HepG2 (cell line): ENCODE measurements around the gene SLC25A15. TPM values are rescaled to one million over a fixed set of nuclear protein-coding genes. Genes with fewer than 3 reads are reported as not detected.
A peak's percentile ranks its signal among the peaks of the same experiment; 100 is the strongest.

Experiments used
- AHR ChIP-seq: IDR thresholded peaks from 2 replicates; pipeline ENCODE4 v1.6.1; 2018; ENCODE audit warnings: missing genetic modification reagents, missing compliant biosample characterization
- ATM ChIP-seq: fragments of 450-650 bp; IDR thresholded peaks from 2 replicates; pipeline ENCODE4 v1.7.1; 2017; ENCODE audit warnings: mild to moderate bottlenecking, borderline replicate concordance
- EP300 ChIP-seq, 3 experiments: sonication (generic) in 1 of 3; formaldehyde crosslinking in 1 of 3; IDR thresholded peaks; 2 replicates each; pipeline versions ENCODE4 v1.5.1 to v1.6.1; 2011 to 2020; ENCODE audit warnings: low read depth in 2 of 3, low read length in 2 of 3, borderline replicate concordance in 1 of 3, improper control_type of control experiment in 1 of 3, mild to moderate bottlenecking in 1 of 3, missing genetic modification reagents in 1 of 3, moderate library complexity in 1 of 3
- FOXM1 ChIP-seq: sonication (generic); formaldehyde crosslinking; IDR thresholded peaks from 2 replicates; pipeline ENCODE4 v1.5.0; 2020; ENCODE audit warnings: missing genetic modification reagents
- FOXP1 ChIP-seq, 2 experiments: fragments of 450-650 bp in 1 of 2; IDR thresholded peaks; 2 replicates each; pipeline ENCODE4 v1.6.1; 2017 to 2018; ENCODE audit warnings: antibody characterized with exemption in 1 of 2
- KLF16 ChIP-seq, 2 experiments: sonication (generic) in 1 of 2; formaldehyde crosslinking in 1 of 2; IDR thresholded peaks; 2 replicates each; pipeline versions ENCODE4 v1.6.1 to v1.8.0; 2016 to 2023; ENCODE audit warnings: missing genetic modification reagents in 2 of 2, missing compliant biosample characterization in 1 of 2
- RARG ChIP-seq: sonication (generic); formaldehyde crosslinking; IDR thresholded peaks from 2 replicates; pipeline ENCODE4 v1.4.0; 2020; ENCODE audit warnings: low read depth, mild to moderate bottlenecking, missing genetic modification reagents
- REL ChIP-seq: sonication (generic); formaldehyde crosslinking; conservative IDR thresholded peaks from 2 replicates; pipeline ENCODE4 v1.8.0; 2022; ENCODE audit warnings: mild to moderate bottlenecking, missing genetic modification reagents, moderate library complexity
- SIX1 ChIP-seq: sonication (generic); formaldehyde crosslinking; IDR thresholded peaks from 2 replicates; pipeline ENCODE4 v1.4.0; 2020; ENCODE audit warnings: missing genetic modification reagents, borderline replicate concordance
- THYN1 ChIP-seq: sonication (generic); formaldehyde crosslinking; IDR thresholded peaks from 2 replicates; pipeline ENCODE4 v1.8.1; 2023; ENCODE audit warnings: low read depth, mild to moderate bottlenecking, moderate library complexity, missing genetic modification reagents, borderline replicate concordance
- ZNF354B ChIP-seq: sonication (generic); formaldehyde crosslinking; IDR thresholded peaks from 2 replicates; pipeline ENCODE4 v1.8.0; 2022; ENCODE audit warnings: mild to moderate bottlenecking, missing genetic modification reagents
- ZNF530 ChIP-seq: sonication (generic); formaldehyde crosslinking; IDR thresholded peaks from 2 replicates; pipeline ENCODE4 v1.5.0; 2020; ENCODE audit warnings: low read depth, mild to moderate bottlenecking, missing genetic modification reagents
- ZNF776 ChIP-seq: sonication (generic); formaldehyde crosslinking; IDR thresholded peaks from 2 replicates; pipeline ENCODE4 v1.4.0; 2020; ENCODE audit warnings: mild to moderate bottlenecking, missing genetic modification reagents
- ZNF883 ChIP-seq: sonication (generic); formaldehyde crosslinking; IDR thresholded peaks from 2 replicates; pipeline ENCODE4 v1.5.1; 2020; ENCODE audit warnings: mild to moderate bottlenecking, missing genetic modification reagents; ENCODE audit errors: not compliant biosample characterization
- polyA plus RNA-seq, 8 experiments: library from polyadenylated mRNA; depleted of rRNA in 3 of 8; stranded (reverse) in 7 of 8; unstranded in 1 of 8; fragments of >200 nt; fragmentation: Illumina TruSeq in 4 of 8; extraction: Trizol in 4 of 8; gene quantifications; 2 replicates each; pipeline versions ENCODE4 v1.2.1 to v1.2.3, GENCODE V29; 2011 to 2016; ENCODE audit warnings: low read depth in 4 of 8, missing spikeins in 1 of 8, mixed read lengths in 1 of 8; ENCODE audit not compliant: insufficient read depth in 1 of 8
- total RNA-seq, 5 experiments: library from RNA; depleted of rRNA; stranded (reverse); fragments of >200 nt; fragmentation: Illumina TruSeq; extraction: Trizol; gene quantifications; 2 replicates each; pipeline ENCODE4 v1.2.3, GENCODE V29; 2016; ENCODE audit warnings: low read depth in 1 of 5
- TF ChIP-seq, protein P1 (sequence below): sonication (generic); formaldehyde crosslinking; IDR thresholded peaks from 2 replicates; pipeline ENCODE4 v1.9.0; 2021; ENCODE audit warnings: missing genetic modification reagents, borderline replicate concordance
- TF ChIP-seq, protein P2 (sequence below): sonication (generic); formaldehyde crosslinking; IDR thresholded peaks from 2 replicates; pipeline ENCODE4 v1.4.0; 2020; ENCODE audit warnings: missing genetic modification reagents
- TF ChIP-seq, protein P3 (sequence below): sonication (generic); formaldehyde crosslinking; IDR thresholded peaks from 2 replicates; pipeline ENCODE4 v1.9.0; 2021; ENCODE audit warnings: missing genetic modification reagents, mild to moderate bottlenecking, borderline replicate concordance
- TF ChIP-seq, protein P4 (sequence below): sonication (generic); formaldehyde crosslinking; IDR thresholded peaks from 2 replicates; pipeline ENCODE4 v1.4.0; 2020; ENCODE audit warnings: missing genetic modification reagents

The SLC25A15 gene
- total and polyA plus RNA-seq, 2 of the 13 experiments (the other 11 are each of a cell fraction or from before 2014, with no cell fraction given) = 17.3 to 39.1 TPM

DNA sequence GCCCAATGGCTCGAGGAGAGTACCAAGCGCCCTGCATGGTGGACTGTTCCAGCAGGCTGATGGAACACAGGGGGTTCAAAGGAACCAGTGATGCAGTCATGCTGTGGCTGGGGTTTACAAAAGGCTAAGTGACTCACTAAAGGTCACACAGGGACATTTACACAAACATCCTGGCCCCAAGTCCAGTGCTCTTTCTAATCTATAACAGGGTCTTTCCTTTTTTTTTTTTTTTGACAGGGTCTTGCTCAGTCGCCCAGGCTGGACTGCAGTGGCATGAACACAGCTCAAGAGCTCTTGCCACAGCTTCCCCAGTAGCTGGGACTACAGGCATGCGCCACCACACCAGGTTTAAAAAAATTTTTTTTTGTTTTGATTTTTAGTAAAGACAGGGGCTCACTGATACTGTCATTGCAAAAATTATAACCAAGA is 2.8 kb upstream of the SLC25A15 start (continued):
- TF ChIP-seq, protein P1, sequence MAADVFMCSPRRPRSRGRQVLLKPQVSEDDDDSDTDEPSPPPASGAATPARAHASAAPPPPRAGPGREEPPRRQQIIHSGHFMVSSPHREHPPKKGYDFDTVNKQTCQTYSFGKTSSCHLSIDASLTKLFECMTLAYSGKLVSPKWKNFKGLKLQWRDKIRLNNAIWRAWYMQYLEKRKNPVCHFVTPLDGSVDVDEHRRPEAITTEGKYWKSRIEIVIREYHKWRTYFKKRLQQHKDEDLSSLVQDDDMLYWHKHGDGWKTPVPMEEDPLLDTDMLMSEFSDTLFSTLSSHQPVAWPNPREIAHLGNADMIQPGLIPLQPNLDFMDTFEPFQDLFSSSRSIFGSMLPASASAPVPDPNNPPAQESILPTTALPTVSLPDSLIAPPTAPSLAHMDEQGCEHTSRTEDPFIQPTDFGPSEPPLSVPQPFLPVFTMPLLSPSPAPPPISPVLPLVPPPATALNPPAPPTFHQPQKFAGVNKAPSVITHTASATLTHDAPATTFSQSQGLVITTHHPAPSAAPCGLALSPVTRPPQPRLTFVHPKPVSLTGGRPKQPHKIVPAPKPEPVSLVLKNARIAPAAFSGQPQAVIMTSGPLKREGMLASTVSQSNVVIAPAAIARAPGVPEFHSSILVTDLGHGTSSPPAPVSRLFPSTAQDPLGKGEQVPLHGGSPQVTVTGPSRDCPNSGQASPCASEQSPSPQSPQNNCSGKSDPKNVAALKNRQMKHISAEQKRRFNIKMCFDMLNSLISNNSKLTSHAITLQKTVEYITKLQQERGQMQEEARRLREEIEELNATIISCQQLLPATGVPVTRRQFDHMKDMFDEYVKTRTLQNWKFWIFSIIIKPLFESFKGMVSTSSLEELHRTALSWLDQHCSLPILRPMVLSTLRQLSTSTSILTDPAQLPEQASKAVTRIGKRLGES (CRISPR knock-in tag) = no peak
- no peak for TF ChIP-seq ATM
- TF ChIP-seq EP300 (IDR thresholded peaks at IDR 0.05; ENCODE audit: low read depth in 2 of 2, low read length in 2 of 2) = peak in 1 of 2 experiments; percentile 83; a peak in 2 of 4 replicates
- peak; percentile 84 for TF ChIP-seq EP300 (CRISPR knock-in tag; IDR thresholded peaks at IDR 0.05; ENCODE audit: borderline replicate concordance)
- TF ChIP-seq SIX1 (CRISPR knock-in tag) = peak; percentile 17; the same call in 1 of the 2 replicates
- TF ChIP-seq FOXP1 (IDR thresholded peaks at IDR 0.05) = no peak
- peak; percentile 91 for TF ChIP-seq FOXP1 (CRISPR knock-in tag; IDR thresholded peaks at IDR 0.05)
- TF ChIP-seq RARG (CRISPR knock-in tag) = no peak
- no peak for TF ChIP-seq FOXM1 (CRISPR knock-in tag)
- TF ChIP-seq REL (CRISPR knock-in tag) = no peak
- TF ChIP-seq, protein P2, sequence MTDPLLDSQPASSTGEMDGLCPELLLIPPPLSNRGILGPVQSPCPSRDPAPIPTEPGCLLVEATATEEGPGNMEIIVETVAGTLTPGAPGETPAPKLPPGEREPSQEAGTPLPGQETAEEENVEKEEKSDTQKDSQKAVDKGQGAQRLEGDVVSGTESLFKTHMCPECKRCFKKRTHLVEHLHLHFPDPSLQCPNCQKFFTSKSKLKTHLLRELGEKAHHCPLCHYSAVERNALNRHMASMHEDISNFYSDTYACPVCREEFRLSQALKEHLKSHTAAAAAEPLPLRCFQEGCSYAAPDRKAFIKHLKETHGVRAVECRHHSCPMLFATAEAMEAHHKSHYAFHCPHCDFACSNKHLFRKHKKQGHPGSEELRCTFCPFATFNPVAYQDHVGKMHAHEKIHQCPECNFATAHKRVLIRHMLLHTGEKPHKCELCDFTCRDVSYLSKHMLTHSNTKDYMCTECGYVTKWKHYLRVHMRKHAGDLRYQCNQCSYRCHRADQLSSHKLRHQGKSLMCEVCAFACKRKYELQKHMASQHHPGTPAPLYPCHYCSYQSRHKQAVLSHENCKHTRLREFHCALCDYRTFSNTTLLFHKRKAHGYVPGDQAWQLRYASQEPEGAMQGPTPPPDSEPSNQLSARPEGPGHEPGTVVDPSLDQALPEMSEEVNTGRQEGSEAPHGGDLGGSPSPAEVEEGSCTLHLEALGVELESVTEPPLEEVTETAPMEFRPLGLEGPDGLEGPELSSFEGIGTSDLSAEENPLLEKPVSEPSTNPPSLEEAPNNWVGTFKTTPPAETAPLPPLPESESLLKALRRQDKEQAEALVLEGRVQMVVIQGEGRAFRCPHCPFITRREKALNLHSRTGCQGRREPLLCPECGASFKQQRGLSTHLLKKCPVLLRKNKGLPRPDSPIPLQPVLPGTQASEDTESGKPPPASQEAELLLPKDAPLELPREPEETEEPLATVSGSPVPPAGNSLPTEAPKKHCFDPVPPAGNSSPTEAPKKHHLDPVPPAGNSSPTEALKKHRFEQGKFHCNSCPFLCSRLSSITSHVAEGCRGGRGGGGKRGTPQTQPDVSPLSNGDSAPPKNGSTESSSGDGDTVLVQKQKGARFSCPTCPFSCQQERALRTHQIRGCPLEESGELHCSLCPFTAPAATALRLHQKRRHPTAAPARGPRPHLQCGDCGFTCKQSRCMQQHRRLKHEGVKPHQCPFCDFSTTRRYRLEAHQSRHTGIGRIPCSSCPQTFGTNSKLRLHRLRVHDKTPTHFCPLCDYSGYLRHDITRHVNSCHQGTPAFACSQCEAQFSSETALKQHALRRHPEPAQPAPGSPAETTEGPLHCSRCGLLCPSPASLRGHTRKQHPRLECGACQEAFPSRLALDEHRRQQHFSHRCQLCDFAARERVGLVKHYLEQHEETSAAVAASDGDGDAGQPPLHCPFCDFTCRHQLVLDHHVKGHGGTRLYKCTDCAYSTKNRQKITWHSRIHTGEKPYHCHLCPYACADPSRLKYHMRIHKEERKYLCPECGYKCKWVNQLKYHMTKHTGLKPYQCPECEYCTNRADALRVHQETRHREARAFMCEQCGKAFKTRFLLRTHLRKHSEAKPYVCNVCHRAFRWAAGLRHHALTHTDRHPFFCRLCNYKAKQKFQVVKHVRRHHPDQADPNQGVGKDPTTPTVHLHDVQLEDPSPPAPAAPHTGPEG = no peak
- TF ChIP-seq ZNF354B (CRISPR knock-in tag) = no peak
- TF ChIP-seq, protein P3, sequence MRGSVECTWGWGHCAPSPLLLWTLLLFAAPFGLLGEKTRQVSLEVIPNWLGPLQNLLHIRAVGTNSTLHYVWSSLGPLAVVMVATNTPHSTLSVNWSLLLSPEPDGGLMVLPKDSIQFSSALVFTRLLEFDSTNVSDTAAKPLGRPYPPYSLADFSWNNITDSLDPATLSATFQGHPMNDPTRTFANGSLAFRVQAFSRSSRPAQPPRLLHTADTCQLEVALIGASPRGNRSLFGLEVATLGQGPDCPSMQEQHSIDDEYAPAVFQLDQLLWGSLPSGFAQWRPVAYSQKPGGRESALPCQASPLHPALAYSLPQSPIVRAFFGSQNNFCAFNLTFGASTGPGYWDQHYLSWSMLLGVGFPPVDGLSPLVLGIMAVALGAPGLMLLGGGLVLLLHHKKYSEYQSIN (CRISPR knock-in tag) = no peak
- no peak for TF ChIP-seq ZNF883 (CRISPR knock-in tag)
- TF ChIP-seq THYN1 (CRISPR knock-in tag) = no peak
- TF ChIP-seq ZNF776 (CRISPR knock-in tag) = no peak
- TF ChIP-seq, protein P4, sequence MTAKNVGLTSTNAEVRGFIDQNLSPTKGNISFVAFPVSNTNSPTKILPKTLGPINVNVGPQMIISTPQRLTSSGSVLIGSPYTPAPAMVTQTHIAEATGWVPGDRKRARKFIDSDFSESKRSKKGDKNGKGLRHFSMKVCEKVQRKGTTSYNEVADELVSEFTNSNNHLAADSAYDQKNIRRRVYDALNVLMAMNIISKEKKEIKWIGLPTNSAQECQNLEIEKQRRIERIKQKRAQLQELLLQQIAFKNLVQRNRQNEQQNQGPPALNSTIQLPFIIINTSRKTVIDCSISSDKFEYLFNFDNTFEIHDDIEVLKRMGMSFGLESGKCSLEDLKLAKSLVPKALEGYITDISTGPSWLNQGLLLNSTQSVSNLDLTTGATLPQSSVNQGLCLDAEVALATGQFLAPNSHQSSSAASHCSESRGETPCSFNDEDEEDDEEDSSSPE (CRISPR knock-in tag) = no peak
- TF ChIP-seq KLF16 (CRISPR knock-in tag; IDR thresholded peaks at IDR 0.05) = 0 out of 4 replicates have a peak, but pooled peaks of 1 of the 2 experiments have one; percentile 42
- no peak for TF ChIP-seq AHR
- no peak for TF ChIP-seq ZNF530 (CRISPR knock-in tag)
